HL-60/S4 treated with phorbol 12-myristate 13-acetate at 8.2 ng/mL for 4 days and 3 days (cell line): ENCODE data around the gene NSMF.
"Not testable (repeated sequence)": the region's sequence is repeated elsewhere in the genome, so short reads cannot be mapped to it uniquely, and the experiment has no call there.

Experiments
- in situ Hi-C: fragments of 300-500 bp; cut with MboI; formaldehyde crosslinking; loops from 2 replicates; pipeline ENCODE4 v1.15.0; 2022; ENCODE audit warnings: low sequenced_read_pairs

NSMF gene

DNA sequence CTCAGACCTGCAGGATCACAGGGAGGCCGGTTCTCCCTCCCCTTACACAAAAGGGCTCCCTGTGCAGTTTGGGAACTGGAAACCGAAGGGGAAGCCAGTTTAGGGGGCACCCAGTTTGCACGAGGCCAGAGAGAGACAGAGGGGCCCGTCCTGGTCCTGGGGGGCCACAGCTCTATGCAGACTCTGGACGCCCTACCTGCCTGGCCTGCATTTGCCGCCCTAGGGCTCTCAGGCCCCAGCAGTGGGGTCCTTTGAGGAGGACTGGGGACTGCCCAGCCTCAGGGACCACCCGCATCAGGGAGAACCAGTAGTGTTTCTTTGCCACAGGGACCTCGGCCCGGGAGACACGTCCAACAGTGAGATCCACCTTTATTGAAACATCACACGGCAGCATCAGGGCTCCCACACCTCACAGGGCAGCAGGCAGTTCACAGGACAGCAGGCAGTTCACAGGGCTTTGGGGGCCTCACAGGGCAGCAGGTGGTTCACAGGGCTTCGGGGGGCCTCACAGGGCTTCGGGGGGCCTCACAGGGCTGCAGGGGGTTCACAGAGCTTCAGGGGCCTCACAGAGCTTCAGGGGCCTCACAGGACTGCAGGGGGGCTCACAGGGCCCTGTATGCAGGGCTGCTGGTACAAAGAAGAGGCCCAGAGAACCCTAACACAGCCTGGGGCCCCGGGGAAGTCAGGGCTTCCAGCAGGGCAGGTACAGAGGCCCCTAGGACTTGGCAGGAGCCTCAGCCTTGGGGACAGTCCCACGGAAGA is 648 bp upstream of the NSMF start:
- in situ Hi-C loops, result no loop called here

DNA sequence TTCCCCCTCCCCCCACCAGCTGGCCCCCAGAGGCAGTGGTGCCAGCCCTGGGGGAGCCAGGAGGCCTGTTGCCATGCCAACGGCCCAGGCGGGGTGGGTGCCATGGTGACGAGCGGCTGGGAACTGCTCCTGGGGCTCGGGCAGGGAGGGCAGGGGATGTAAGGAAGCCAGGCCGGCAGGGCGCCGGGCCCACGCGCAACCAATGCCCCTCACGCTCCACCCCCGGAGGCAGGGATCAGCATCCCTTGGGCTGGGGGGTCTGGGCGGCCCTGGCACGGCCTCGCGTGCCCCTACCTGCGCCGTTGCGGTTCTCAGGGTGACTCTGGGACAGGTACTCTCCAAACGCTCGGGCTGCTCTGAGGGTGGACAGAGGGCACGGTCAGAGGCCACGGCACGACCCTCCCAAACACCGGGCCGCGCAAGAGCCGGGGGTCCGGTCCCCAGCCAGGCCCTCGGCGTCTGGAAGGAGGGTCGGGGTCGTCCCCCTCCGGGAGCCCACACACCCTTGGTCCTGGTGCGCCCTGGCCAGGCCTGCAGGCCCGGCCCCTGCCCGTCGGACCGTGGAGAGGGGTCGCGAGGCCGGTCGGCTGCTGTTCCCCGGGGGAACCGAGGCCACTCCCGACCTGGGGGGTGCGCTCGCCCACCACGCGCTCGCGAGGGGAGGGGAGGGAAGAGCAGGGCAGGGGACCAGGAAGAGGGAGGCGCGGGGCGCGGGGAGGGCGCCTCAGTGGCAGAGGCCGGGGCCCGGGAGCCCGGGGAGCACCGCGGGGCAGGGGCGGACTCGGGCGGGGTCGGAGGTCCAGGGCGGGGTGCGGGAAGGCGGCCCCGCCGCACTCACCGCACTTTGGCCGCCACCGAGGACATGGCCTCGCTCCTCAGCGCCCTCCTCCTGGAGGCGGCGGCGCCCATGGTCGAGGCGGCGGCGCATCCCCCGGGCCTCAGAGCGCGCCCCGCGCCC is 661 bp downstream of the NSMF start:
- in situ Hi-C loops, result no loop called here

DNA sequence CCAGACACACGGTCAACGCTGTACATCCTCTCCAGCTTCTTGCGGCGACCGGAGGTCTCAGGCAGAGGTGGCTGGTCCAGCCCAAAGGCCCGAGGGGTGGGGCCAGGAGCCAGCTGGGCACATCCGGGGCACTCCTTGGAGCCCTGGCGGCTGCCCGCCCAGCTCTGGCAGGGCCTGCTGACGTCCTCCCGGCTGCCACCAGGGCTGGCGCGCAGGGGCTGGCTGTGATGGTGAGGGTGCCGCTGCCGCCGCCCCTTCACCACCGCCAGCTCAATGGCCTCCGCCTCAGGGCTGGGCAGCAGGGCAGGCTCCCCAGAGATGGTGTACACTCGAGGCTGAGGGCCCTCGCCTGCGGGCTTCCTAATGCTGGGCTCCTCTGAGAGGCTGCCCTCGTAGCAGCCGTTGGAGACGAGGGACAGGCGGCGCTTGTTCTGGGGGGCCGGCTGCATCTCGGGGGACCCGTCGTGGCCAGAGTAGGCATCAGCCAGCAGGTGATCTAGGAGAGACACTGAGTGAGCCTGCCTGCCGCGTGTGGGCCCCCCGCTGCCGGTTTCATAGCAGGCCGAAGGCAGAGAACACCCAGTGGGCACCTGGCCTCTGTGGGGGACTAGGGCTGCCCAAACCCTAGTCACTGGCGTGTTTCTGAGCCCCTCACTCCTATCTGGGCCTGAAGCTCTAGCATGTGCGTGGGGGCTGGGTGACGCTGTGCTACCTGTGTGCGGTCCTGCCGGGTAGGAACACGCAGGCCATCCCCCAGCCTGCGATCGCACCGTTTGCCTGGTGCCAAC is 1.5 kb downstream of the NSMF start:
- in situ Hi-C loops, result no loop called here

DNA sequence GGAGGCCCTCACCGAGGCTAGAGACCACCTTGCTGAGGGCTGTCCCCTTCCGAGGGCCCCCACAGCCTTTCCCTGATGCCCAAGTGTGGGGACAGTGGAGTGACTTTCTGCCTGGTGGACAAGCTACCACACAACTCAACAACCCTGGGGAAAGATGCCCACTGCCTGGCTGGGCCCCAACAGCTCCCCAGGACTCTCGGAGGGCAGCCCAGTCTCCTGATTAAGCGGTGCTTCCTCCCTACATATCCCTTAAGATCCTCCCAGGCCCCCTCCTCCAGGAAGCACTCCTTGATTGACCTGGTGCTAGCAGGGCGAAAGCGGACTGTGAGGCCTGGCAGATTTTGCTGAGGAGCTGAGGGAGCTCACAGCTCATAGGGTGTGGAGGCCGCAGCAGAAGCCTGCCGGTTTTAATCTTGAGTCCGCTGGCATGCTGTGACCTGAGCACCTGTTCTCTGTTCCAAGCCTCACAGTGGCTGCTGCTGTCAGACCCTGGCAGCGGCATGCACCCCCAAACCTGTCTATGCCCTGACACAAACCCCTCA is 2.2 kb downstream of the NSMF start:
- in situ Hi-C loops, result no loop called here

DNA sequence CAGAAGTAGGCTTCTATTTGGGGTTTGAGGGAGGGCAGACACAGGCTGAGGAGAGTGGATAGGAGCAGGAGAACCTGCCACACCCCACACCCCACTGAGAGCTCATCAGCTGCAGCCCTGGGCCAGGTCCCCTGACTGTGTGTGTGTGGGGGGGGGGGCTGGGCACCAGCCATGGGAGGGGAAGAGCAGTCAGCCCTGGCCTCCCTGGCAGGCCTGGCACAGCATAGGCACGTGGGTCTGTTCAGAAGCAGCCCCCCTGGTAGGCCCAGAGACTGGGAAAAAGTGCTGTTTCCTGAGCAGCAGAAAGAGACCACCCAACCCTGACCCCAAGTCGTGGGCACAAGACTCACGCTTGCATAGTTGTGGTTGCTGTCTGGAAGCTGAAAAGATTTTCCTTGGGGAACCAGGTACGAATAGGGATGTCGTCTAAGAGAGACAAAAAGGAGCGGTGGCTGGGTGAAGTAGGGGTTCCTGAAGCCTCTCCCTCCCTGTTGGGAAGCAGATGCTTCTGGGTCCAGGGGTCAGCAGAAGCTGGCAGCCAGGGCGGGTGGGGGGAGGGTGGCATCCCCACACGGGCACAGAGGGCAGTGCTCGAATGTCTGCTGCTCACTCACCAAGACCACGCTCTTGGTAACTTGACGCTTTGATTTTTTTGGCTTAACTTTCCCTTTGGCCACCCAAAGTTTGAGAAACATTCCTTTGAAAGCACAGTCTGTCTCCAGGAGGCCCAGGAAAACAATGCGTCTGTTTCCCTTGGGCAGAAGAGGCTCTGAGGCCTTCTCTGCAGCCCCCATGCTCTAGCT is 2.9 kb downstream of the NSMF start:
- in situ Hi-C loops, result no loop called here

DNA sequence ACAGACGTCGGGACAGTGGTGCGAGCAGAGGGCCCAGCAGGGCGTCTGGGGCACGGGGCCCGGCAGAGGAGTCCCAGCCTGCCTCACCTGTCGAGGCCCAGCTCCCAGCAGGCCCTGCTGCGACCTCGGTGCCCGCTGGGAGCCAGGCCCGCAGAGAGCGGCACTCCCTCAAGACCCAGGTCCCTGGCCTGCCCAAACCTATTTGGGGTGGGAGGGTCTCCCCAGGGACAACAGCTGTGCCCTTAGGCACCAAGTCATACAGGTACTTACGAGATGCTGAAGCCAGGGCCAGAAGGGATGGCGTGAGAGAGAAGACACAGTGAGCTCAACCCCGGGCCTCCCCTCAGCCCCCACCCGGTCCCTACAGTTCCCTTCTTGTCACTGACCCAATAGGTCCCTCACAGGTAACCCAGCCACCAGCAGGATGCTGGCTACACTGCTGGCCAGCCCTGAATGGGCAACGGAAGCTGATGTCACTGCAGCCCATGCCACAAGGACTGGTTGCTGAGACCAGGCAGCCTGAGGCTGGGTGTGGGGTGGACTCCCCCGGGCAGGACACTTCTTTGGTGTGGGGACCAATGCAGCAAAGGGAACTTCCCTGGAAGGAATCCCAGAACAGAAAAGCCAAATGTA is 3.7 kb downstream of the NSMF start:
- in situ Hi-C loops, result no loop called here

GRCh38 chr9:137454597-137455358 is 4.4 kb downstream of the NSMF start:
- in situ Hi-C loops, result no loop called here

DNA sequence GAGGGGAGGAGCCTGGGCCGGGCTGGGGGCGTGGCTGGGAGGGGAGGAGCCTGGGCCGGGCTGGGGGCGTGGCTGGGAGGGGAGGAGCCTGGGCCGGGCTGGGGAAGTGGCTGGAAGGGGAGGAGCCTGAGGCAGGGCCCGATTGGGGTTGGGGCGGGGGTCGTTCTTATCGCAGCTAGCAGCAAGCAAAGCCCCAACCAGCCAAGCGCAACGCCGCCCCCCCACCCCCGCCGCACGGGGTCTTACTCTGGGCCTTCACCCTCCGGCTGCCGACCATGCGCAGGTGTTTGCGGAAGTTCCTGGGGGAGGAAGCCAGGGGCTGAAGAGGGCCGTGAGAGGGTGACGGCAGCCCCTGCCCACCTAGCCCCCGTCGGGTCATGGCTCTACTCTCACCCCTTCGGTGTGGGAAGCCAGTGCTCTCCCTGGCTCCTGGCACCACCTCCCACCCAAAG is 5.0 kb downstream of the NSMF start:
- in situ Hi-C loops, result no loop called here

- in situ Hi-C loops, result no loop called here
These were observed 5.5 kb downstream of the NSMF start for GRCh38 chr9:137453643-137454081.

GRCh38 chr9:137452761-137453642 is 6.1 kb downstream of the NSMF start:
- in situ Hi-C loops, result no loop called here

- in situ Hi-C loops, result no loop called here
These were observed 7.0 kb downstream of the NSMF start for GRCh38 chr9:137452006-137452760.

DNA sequence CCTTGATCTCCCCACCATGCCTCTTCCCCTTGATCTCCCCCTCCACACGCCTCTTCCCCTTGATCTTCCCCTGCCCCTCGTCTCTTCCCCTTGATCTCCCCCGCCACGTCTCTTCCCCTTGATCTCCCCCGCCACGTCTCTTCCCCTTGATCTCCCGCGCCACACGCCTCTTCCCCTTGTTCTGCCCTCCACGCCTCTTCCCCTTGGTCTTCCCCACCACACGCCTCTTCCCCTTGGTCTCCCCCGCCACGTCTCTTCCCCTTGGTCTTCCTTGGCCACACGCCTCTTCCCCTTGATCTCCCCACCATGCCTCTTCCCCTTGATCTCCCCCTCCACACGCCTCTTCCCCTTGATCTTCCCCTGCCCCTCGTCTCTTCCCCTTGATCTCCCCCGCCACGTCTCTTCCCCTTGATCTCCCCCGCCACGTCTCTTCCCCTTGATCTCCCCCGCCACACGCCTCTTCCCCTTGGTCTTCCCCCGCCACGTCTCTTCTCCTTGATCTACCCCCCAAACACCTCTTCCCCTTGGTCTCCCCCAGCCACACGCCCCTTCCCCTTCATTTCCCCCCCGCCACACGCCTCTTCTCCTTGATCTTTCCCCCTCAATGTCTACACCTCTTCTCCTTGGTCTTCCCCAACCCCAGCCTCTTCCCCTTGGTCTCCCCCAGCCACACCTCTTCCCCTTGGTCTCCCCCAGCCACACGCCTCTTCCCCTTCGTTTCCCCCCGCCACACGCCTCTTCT is 7.7 kb downstream of the NSMF start:
- in situ Hi-C loops, result not testable (repeated sequence)

- in situ Hi-C loops, result not testable (repeated sequence)
These were observed 8.5 kb downstream of the NSMF start for GRCh38 chr9:137450539-137451222.

- in situ Hi-C loops, result no loop called here
These were observed 9.1 kb downstream of the NSMF start for GRCh38 chr9:137449931-137450538.

DNA sequence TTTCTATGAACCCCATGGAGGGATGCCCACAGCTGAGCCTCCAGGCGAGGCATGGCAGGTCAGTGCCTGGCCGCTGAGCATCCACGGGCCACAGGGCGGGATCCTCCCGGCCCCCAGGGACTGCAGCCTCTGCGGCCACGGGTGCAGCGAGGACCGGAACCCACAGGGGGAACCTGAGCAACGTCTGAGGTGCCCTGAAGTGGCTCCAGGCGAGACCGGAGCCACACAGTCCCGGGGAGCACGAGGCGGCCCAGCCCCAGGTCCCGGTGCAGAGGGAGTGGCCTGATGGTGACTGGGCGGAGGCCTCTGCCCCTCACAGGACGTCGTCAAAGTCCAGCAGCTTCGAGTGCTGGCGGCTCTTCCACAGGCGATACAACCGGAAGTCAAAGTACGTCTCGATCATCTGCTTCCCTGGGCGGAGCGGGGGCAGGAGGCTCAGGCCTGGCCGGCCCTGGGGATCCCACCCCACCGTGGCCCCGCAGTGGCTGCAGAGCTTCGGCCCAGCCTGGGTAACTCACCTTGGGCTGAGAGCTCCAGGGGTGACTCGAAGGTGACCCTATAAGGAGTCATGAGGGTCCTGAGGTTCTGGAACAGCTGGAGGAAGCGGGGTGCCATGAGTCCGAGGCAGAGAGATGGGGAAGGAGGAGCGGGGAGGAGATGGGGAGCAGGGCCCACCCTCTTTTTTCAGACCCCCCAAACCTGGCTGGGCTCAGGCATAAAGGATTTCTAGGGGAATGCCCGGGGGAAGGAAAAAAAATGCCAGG is 9.9 kb downstream of the NSMF start:
- in situ Hi-C loops, result no loop called here
